Erythroblast (primary cell): ENCODE results near the gene MYO15B.

Source experiments
- GATA1 ChIP-seq: IDR thresholded peaks from 2 replicates; pipeline ENCODE4 v1.6.1; 2011; ENCODE audit warnings: low read depth, mild to moderate bottlenecking, control low read depth, low read length, moderate library complexity
- POLR2A ChIP-seq: IDR thresholded peaks from 2 replicates; pipeline ENCODE4 v1.6.1; 2011; ENCODE audit warnings: mild to moderate bottlenecking, low read length

- no peak for TF ChIP-seq POLR2A
- no peak for TF ChIP-seq GATA1
Observed at GRCh38 chr17:75561927-75562603, 25.5 kb upstream of the MYO15B start.
